Esophagus (tissue), 2 donors: ENCODE results near the gene MS4A13. TPM values are rescaled to one million over a fixed set of nuclear protein-coding genes. Genes with fewer than 3 reads are reported as not detected.

ENCODE experiments used
- H3K27ac ChIP-seq, 2 donors: one replicate each; pipeline ENCODE4 v1.5.1; 2013; ENCODE audit warnings: low read depth in 2 of 2, mild to moderate bottlenecking in 2 of 2, inconsistent platforms in 1 of 2, low read length in 1 of 2, moderate library complexity in 1 of 2
- H3K27me3 ChIP-seq, 2 donors: one replicate each; pipeline ENCODE4 v1.6.1; 2013; ENCODE audit warnings: low read length in 2 of 2, control low read depth in 1 of 2, mild to moderate bottlenecking in 1 of 2; ENCODE audit not compliant: insufficient read depth in 2 of 2, control insufficient read depth in 1 of 2
- H3K36me3 ChIP-seq, 2 donors: one replicate each; pipeline ENCODE4 v1.6.1; 2013; ENCODE audit warnings: low read length in 1 of 2; ENCODE audit not compliant: control insufficient read depth in 2 of 2, insufficient read depth in 2 of 2
- H3K4me1 ChIP-seq, 2 donors: one replicate each; pipeline ENCODE4 v1.6.1; 2013; ENCODE audit warnings: low read length in 1 of 2; ENCODE audit not compliant: control insufficient read depth in 2 of 2, insufficient read depth in 2 of 2
- H3K4me3 ChIP-seq, 2 donors: one replicate each; pipeline ENCODE4 v1.5.1; 2013; ENCODE audit warnings: low read length in 2 of 2, mild to moderate bottlenecking in 2 of 2, low read depth in 1 of 2, moderate library complexity in 1 of 2
- H3K9me3 ChIP-seq, 2 donors: one replicate each; pipeline ENCODE4 v1.6.1; 2013; ENCODE audit warnings: mild to moderate bottlenecking in 2 of 2, low read depth in 1 of 2, low read length in 1 of 2, moderate library complexity in 1 of 2; ENCODE audit not compliant: control insufficient read depth in 2 of 2, insufficient read depth in 1 of 2
- WGBS, 2 donors: extraction: QIAGEN DNeasy Blood & Tissue Kit; methylation state at CpG; one replicate each; pipeline ENCODE4 v1.1.7; 2013; 5-methylcytosine and 5-hydroxymethylcytosine counted together
- polyA plus RNA-seq, 2 donors: library from polyadenylated mRNA; stranded (reverse); fragments of 200-250 nt; gene quantifications; one replicate each; pipeline ENCODE4 v1.2.3, GENCODE V29; 2013
- donor health status: healthy with polysubstance abuse.
- donor health status: Bipolar disorder and iron deficiency.

MS4A13 gene
- polyA plus RNA-seq: not detected

- no peaks in the 10 kb centered on the region for H3K4me1 ChIP-seq
- no peak within 1 kb of the TSS for H3K27ac ChIP-seq
- H3K36me3 ChIP-seq: no peaks in the 10 kb centered on the region
- 95 to 96% methylated on average over 29 of the region's 29 CpGs for WGBS, 2 donors
- H3K9me3 ChIP-seq: no peaks in the 10 kb centered on the region
- H3K4me3 ChIP-seq: no peak within 1 kb of the TSS
- H3K27me3 ChIP-seq: no peaks in the 10 kb centered on the region
Observed at GRCh38 chr11:60515144-60515855, at the start of gene MS4A13. Gene MS4A13, plus strand, starts transcription at chr11:60515392. Its CDS starts 2,692 bp downstream, at chr11:60518084.

- Histone ChIP-seq H3K9me3 (no peaks in the 10 kb centered on the region), H3K4me3 (no peak overlapping the region), H3K4me1 (no peaks in the 10 kb centered on the region), H3K27ac (no peak overlapping the region), H3K36me3 (no peaks in the 10 kb centered on the region), H3K27me3 (no peaks in the 10 kb centered on the region)
- WGBS, 2 donors: 65 to 66% methylated on average over 2 of the region's 2 CpGs
Observed at GRCh38 chr11:60468829-60469228, 46.4 kb upstream of the MS4A13 start.

- Histone ChIP-seq H3K27ac (no peak overlapping the region), H3K4me3 (no peak overlapping the region), H3K9me3 (no peaks in the 10 kb centered on the region), H3K4me1 (no peaks in the 10 kb centered on the region), H3K36me3 (no peaks in the 10 kb centered on the region), H3K27me3 (no peaks in the 10 kb centered on the region)
- 61% methylated on average over 2 of the region's 2 CpGs for WGBS, 2 donors
Observed at GRCh38 chr11:60469723-60470122, 45.5 kb upstream of the MS4A13 start.

GRCh38 chr11:60477035-60477445 lies 38.2 kb upstream of the MS4A13 start:
- Histone ChIP-seq H3K27me3 (no peaks in the 10 kb centered on the region), H3K36me3 (no peaks in the 10 kb centered on the region), H3K4me1 (no peaks in the 10 kb centered on the region), H3K27ac (no peak overlapping the region), H3K9me3 (no peaks in the 10 kb centered on the region), H3K4me3 (no peak overlapping the region)
- WGBS, 2 donors: 64 to 67% methylated on average over 6 of the region's 6 CpGs

GRCh38 chr11:60482361-60482760 lies 32.8 kb upstream of the MS4A13 start:
- Histone ChIP-seq H3K4me3 (no peak overlapping the region), H3K27ac (no peak overlapping the region), H3K27me3 (no peaks in the 10 kb centered on the region), H3K9me3 (no peaks in the 10 kb centered on the region), H3K36me3 (no peaks in the 10 kb centered on the region), H3K4me1 (no peaks in the 10 kb centered on the region)
- 47 to 62% methylated on average over 2 of the region's 2 CpGs for WGBS, 2 donors

GRCh38 chr11:60485987-60486386 lies 29.2 kb upstream of the MS4A13 start:
- H3K36me3 ChIP-seq: no peaks in the 10 kb centered on the region
- no peaks in the 10 kb centered on the region for H3K9me3 ChIP-seq
- H3K27ac ChIP-seq: no peak overlapping the region
- no peaks in the 10 kb centered on the region for H3K27me3 ChIP-seq
- H3K4me1 ChIP-seq: no peaks in the 10 kb centered on the region
- no peak overlapping the region for H3K4me3 ChIP-seq
- 65 to 76% methylated on average over 5 of the region's 5 CpGs for WGBS, 2 donors

GRCh38 chr11:60492488-60493009 lies 22.6 kb upstream of the MS4A13 start, which contains the start of gene MS4A12:
Gene MS4A12, plus strand, starts transcription at chr11:60492778. Its CDS starts 4,541 bp downstream, at chr11:60497319.
- Histone ChIP-seq H3K36me3 (no peaks in the 10 kb centered on the region), H3K27me3 (no peaks in the 10 kb centered on the region), H3K4me3 (no peak within 1 kb of the TSS), H3K4me1 (no peaks in the 10 kb centered on the region), H3K9me3 (no peaks in the 10 kb centered on the region), H3K27ac (no peak within 1 kb of the TSS)
- WGBS, 2 donors: 68 to 74% methylated on average over 4 of the region's 4 CpGs

- Histone ChIP-seq H3K4me1 (no peaks in the 10 kb centered on the region), H3K27me3 (no peaks in the 10 kb centered on the region), H3K4me3 (no peak overlapping the region), H3K27ac (no peak overlapping the region), H3K36me3 (no peaks in the 10 kb centered on the region), H3K9me3 (no peaks in the 10 kb centered on the region)
- 79 to 84% methylated on average over 2 of the region's 2 CpGs for WGBS, 2 donors
Observed at GRCh38 chr11:60493454-60493853, 21.7 kb upstream of the MS4A13 start.

- Histone ChIP-seq H3K27ac (no peak overlapping the region), H3K4me3 (no peak overlapping the region), H3K27me3 (no peaks in the 10 kb centered on the region), H3K36me3 (no peaks in the 10 kb centered on the region), H3K4me1 (no peaks in the 10 kb centered on the region), H3K9me3 (no peaks in the 10 kb centered on the region)
- 56 to 74% methylated on average over 2 of the region's 2 CpGs for WGBS, 2 donors
Observed at GRCh38 chr11:60498399-60498798, 16.8 kb upstream of the MS4A13 start.

- no peaks in the 10 kb centered on the region for H3K36me3 ChIP-seq
- H3K4me3 ChIP-seq: no peak overlapping the region
- H3K27me3 ChIP-seq: no peaks in the 10 kb centered on the region
- H3K9me3 ChIP-seq: no peaks in the 10 kb centered on the region
- no peaks in the 10 kb centered on the region for H3K4me1 ChIP-seq
- no peak overlapping the region for H3K27ac ChIP-seq
- WGBS, 2 donors: 48 to 57% methylated on average over 4 of the region's 4 CpGs
Observed at GRCh38 chr11:60498853-60499252, 16.3 kb upstream of the MS4A13 start.
